K562 (cell line): Measurements from ENCODE around the gene BEST2. TPM values are rescaled to one million over a fixed set of nuclear protein-coding genes. Genes with fewer than 3 reads are reported as not detected.

Source experiments
- ATAC-seq: fragments of 200-7000 bp; cut with Tn5 transposase; 3 replicates; pipeline ENCODE4 v1.9.1; 2020; ENCODE audit warnings: moderate library complexity
- BruUV-seq: library from RNA; stranded (reverse); fragments of 400-500 nt; replicated peaks from 2 replicates; lab custom pipeline; 2021; lab: Mats Ljungman, UMichigan
- CTCF ChIA-PET: fragments of 300-600 bp; formaldehyde crosslinking; extraction: SDS; loops from one replicate; lab custom pipeline; 2021; ENCODE audit warnings: low intra/inter-chr PET ratio; lab: Yijun Ruan, JAX
- POLR2A ChIA-PET: fragments of 300-600, 350-650 bp; sonication (Branson Sonifier 250); formaldehyde crosslinking; extraction: SDS; loops from one replicate; lab custom pipeline; 2021; ENCODE audit warnings: antibody characterized with exemption, inconsistent platforms; lab: Yijun Ruan, JAX
- DNase-seq, 4 experiments: peaks; one replicate each; pipeline versions ENCODE4 v3.0.0 to v3.0.0-alpha.2; 2011 to 2018; ENCODE audit warnings: low spot score in 3 of 4, mixed read lengths in 3 of 4; ENCODE audit errors: extremely low read depth in 1 of 4
- FAIRE-seq: peaks from 2 replicates; lab custom pipeline; 2011; peaks lifted over from hg19 to GRCh38; lab: Jason Lieb, UNC
- H2AFZ ChIP-seq: 2 replicates; pipeline ENCODE4 v1.6.0; 2011; ENCODE audit warnings: low read depth, low read length, control low read depth, inconsistent platforms
- H3K27ac ChIP-seq: fragments of 200-600 bp; 3 replicates; pipeline ENCODE4 v1.8.0; 2011; ENCODE audit warnings: low read depth, mild to moderate bottlenecking, control low read depth, inconsistent platforms, low read length, moderate library complexity, mixed read lengths; ENCODE audit errors: extremely low read depth
- H3K27me3 ChIP-seq, 2 experiments: fragments of 300-600 bp in 1 of 2; 2 replicates in 1 of 2; 3 replicates in 1 of 2; pipeline versions ENCODE4 v1.6.0 to v1.8.0; 2011; ENCODE audit warnings: inconsistent platforms in 2 of 2, low read length in 2 of 2, mild to moderate bottlenecking in 1 of 2, mixed read lengths in 1 of 2, moderate library complexity in 1 of 2; ENCODE audit not compliant: control insufficient read depth in 2 of 2, insufficient read depth in 2 of 2
- H3K36me3 ChIP-seq: fragments of 300-600 bp; 3 replicates; pipeline ENCODE4 v1.8.0; 2011; ENCODE audit warnings: mild to moderate bottlenecking, low read length, inconsistent platforms; ENCODE audit not compliant: control insufficient read depth, insufficient read depth
- H3K4me1 ChIP-seq, 2 experiments: fragments of 200-600 bp in 1 of 2; replicated peaks in 1 of 2; 2 replicates in 1 of 2; 3 replicates in 1 of 2; pipeline versions ENCODE4 v1.5.1 to v1.8.0; 2011; ENCODE audit warnings: inconsistent platforms in 2 of 2, low read length in 2 of 2, mild to moderate bottlenecking in 1 of 2, mixed read lengths in 1 of 2, moderate library complexity in 1 of 2; ENCODE audit not compliant: control insufficient read depth in 2 of 2, insufficient read depth in 2 of 2
- H3K4me2 ChIP-seq: 2 replicates; pipeline ENCODE4 v1.6.1; 2011; ENCODE audit warnings: low read length, control low read depth, inconsistent platforms, mixed read lengths; ENCODE audit not compliant: insufficient read depth
- H3K4me3 ChIP-seq: fragments of 200-600 bp; sonication (generic), shearing (Covaris generic); 2 replicates; pipeline ENCODE4 v1.5.1; 2016; ENCODE audit warnings: control low read depth, inconsistent platforms
- H3K79me2 ChIP-seq: fragments of 200-600 bp; 3 replicates; pipeline ENCODE4 v1.8.0; 2011; ENCODE audit warnings: low read length, inconsistent platforms; ENCODE audit not compliant: control insufficient read depth, insufficient read depth
- H3K9ac ChIP-seq, 2 experiments: 2 replicates each; pipeline versions ENCODE4 v1.6.0 to v1.6.1; 2011; ENCODE audit warnings: low read depth in 2 of 2, low read length in 2 of 2, control low read depth in 1 of 2, inconsistent platforms in 1 of 2, mild to moderate bottlenecking in 1 of 2, mixed read lengths in 1 of 2; ENCODE audit not compliant: insufficient read depth in 1 of 2
- H3K9me1 ChIP-seq: one replicate; pipeline ENCODE4 v1.6.0; 2011; ENCODE audit warnings: inconsistent platforms, mild to moderate bottlenecking, low read length, moderate library complexity; ENCODE audit not compliant: control insufficient read depth, insufficient read depth
- H3K9me3 ChIP-seq: replicated peaks from 2 replicates; pipeline ENCODE4 v1.5.1; 2011; ENCODE audit warnings: low read depth, low read length, inconsistent platforms; ENCODE audit not compliant: control insufficient read depth, insufficient read depth
- H4K20me1 ChIP-seq: replicated peaks from 2 replicates; pipeline ENCODE4 v1.6.1; 2011; ENCODE audit warnings: low read length, inconsistent platforms, mixed read lengths; ENCODE audit not compliant: control insufficient read depth, insufficient read depth
- BHLHE40 ChIP-seq: IDR thresholded peaks from 2 replicates; pipeline ENCODE4 v1.6.1; 2011; ENCODE audit warnings: low read length, improper control_type of control experiment
- DIDO1 ChIP-seq: fragments of 450-650 bp; IDR thresholded peaks from 2 replicates; pipeline ENCODE4 v1.6.1; 2016; ENCODE audit warnings: low read depth, missing biosample characterization, missing genetic modification characterization
- HBP1 ChIP-seq: fragments of 450-650 bp; formaldehyde crosslinking; IDR thresholded peaks from 2 replicates; pipeline ENCODE4 v1.4.0; 2022; ENCODE audit warnings: missing genetic modification characterization
- MEF2D ChIP-seq: conservative IDR thresholded peaks from 2 replicates; pipeline ENCODE4 v1.6.1; 2016; ENCODE audit warnings: low read depth, missing genetic modification characterization, missing compliant biosample characterization
- NBN ChIP-seq: fragments of 450-650 bp; IDR thresholded peaks from 2 replicates; pipeline ENCODE4 v1.6.1; 2016; ENCODE audit warnings: low read depth, mild to moderate bottlenecking
- PREB ChIP-seq: sonication (generic); formaldehyde crosslinking; IDR thresholded peaks from 2 replicates; pipeline ENCODE4 v1.8.1; 2023; ENCODE audit warnings: mild to moderate bottlenecking, missing genetic modification reagents
- PURB ChIP-seq: sonication (generic); formaldehyde crosslinking; IDR thresholded peaks from 2 replicates; pipeline ENCODE4 v1.9.0; 2021; ENCODE audit warnings: low read depth, mild to moderate bottlenecking, missing genetic modification reagents
- RBBP5 ChIP-seq: fragments of 200-600 bp; sonication (generic); IDR thresholded peaks from 2 replicates; pipeline ENCODE4 v1.6.1; 2012; ENCODE audit warnings: borderline replicate concordance, mild to moderate bottlenecking, low read length, control low read depth, inconsistent platforms; ENCODE audit not compliant: insufficient read depth, poor library complexity, severe bottlenecking
- RBM34 ChIP-seq: fragments of 200-400 bp; formaldehyde crosslinking; IDR thresholded peaks from 2 replicates; pipeline ENCODE4 v1.6.1; 2018; ENCODE audit warnings: low read length, borderline replicate concordance; ENCODE audit not compliant: insufficient read depth
- SPI1 ChIP-seq: IDR thresholded peaks from 2 replicates; pipeline ENCODE4 v1.6.1; 2011; ENCODE audit warnings: low read depth, low read length, control low read depth, borderline replicate concordance
- ZBED1 ChIP-seq: IDR thresholded peaks from 2 replicates; pipeline ENCODE4 v1.6.1; 2014
- ZBTB1 ChIP-seq: sonication (generic); formaldehyde crosslinking; IDR thresholded peaks from 2 replicates; pipeline ENCODE4 v1.8.1; 2023; ENCODE audit warnings: missing genetic modification reagents, low read depth, mild to moderate bottlenecking, borderline replicate concordance
- ZBTB12 ChIP-seq: fragments of 250-450 bp; sonication (Bioruptor Pico); IDR thresholded peaks from 2 replicates; pipeline ENCODE4 v1.4.0; 2020
- ZNF197 ChIP-seq: fragments of 200-800 bp; sonication (Bioruptor generic); IDR thresholded peaks from 2 replicates; pipeline ENCODE4 v1.6.1; 2016; ENCODE audit warnings: low read depth, missing genetic modification characterization, missing compliant biosample characterization
- ZNF232 ChIP-seq: sonication (generic); formaldehyde crosslinking; IDR thresholded peaks from 2 replicates; pipeline ENCODE4 v1.8.0; 2022; ENCODE audit warnings: mild to moderate bottlenecking, missing genetic modification reagents
- ZNF408 ChIP-seq: fragments of 250-450 bp; sonication (Bioruptor Pico); IDR thresholded peaks from 2 replicates; pipeline ENCODE4 v1.4.0; 2020; ENCODE audit warnings: low read depth, mild to moderate bottlenecking, moderate library complexity
- ZZZ3 ChIP-seq: fragments of 450-650 bp; IDR thresholded peaks from 2 replicates; pipeline ENCODE4 v1.6.1; 2016; ENCODE audit warnings: antibody characterized with exemption, mild to moderate bottlenecking, moderate library complexity
- WGBS: fragments of 100-300 bp; shearing (Covaris generic); methylation state at CpG from one replicate; pipeline ENCODE4 v1.1.6; 2016; ENCODE audit warnings: low coverage, mixed read lengths; ENCODE audit not compliant: insufficient coverage; ENCODE audit errors: missing lambda C conversion rate; 5-methylcytosine and 5-hydroxymethylcytosine counted together
- in situ Hi-C: fragments of 300-500 bp; cut with MboI; formaldehyde crosslinking; loops from 4 replicates; pipeline ENCODE4 v1.15.0; 2018; ENCODE audit warnings: inconsistent platforms, mixed read lengths
- intact Hi-C: fragments of 100-400 bp; cut with micrococcal nuclease; formaldehyde crosslinking; loops from 2 replicates; pipeline ENCODE4 v1.14.2; 2022
- polyA plus RNA-seq, 8 experiments: library from polyadenylated mRNA; depleted of rRNA in 4 of 8; stranded (reverse) in 5 of 8; unstranded in 3 of 8; fragments of >200 nt; fragmentation: Nextera tagmentation in 2 of 8; fragmentation: Illumina TruSeq in 1 of 8; extraction: Ambion mirVana in 2 of 8; extraction: Trizol in 1 of 8; gene quantifications; 2 replicates each; pipeline versions ENCODE4 v1.2.1 to v1.2.3, GENCODE V29; 2011 to 2014; ENCODE audit warnings: inconsistent platforms in 1 of 8, missing spikeins in 1 of 8
- total RNA-seq, 7 experiments: library from RNA; depleted of rRNA in 6 of 7; stranded (reverse); fragments of >200 nt in 6 of 7; fragmentation: Illumina TruSeq in 2 of 7; extraction: Trizol in 2 of 7; gene quantifications; 2 replicates each; pipeline versions ENCODE4 v1.2.1 to v1.2.3, GENCODE V29; 2011 to 2021; ENCODE audit warnings: low replicate concordance in 1 of 7

Gene BEST2
- total and polyA plus RNA-seq, 9 of the 15 experiments (the other 6 are each of a cell fraction or from before 2014, with no cell fraction given), result not detected

GRCh38 chr19:12770922-12771321, 19.3 kb downstream of the BEST2 start:
- ATAC-seq (no peak), FAIRE-seq (no peak), DNase-seq (no peak)
- Histone ChIP-seq H3K4me1 (peaks cover 5 to 31% of the 10 kb centered on the region in 2 experiments; a peak in 4 of 5 replicates), H3K4me2 (no peak overlapping the region), H3K9me3 (no peaks in the 10 kb centered on the region), H3K9me1 (no peaks in the 10 kb centered on the region), H3K36me3 (no peaks in the 10 kb centered on the region), H3K27me3 (no peaks in the 10 kb centered on the region), H4K20me1 (no peaks in the 10 kb centered on the region), H2AFZ (no peak overlapping the region), H3K27ac (no peak overlapping the region), H3K79me2 (peaks cover 6% of the 10 kb centered on the region; the same call in 1 of the 3 replicates), H3K9ac (no peak overlapping the region), H3K4me3 (no peak overlapping the region)
- ChIA-PET CTCF (no interaction called here), POLR2A (no interaction called here)
- no peak for TF ChIP-seq ZNF408 (CRISPR knock-in tag)
- no peak for TF ChIP-seq NBN
- no peak for TF ChIP-seq ZBTB1 (CRISPR knock-in tag)
- TF ChIP-seq BHLHE40, result no peak
- no peak for TF ChIP-seq HBP1 (CRISPR knock-in tag)
- TF ChIP-seq PURB (CRISPR knock-in tag), result no peak
- TF ChIP-seq ZBTB12 (CRISPR knock-in tag), result no peak
- no peak for TF ChIP-seq ZBED1
- TF ChIP-seq SPI1, result no peak
- no peak for TF ChIP-seq ZNF232 (CRISPR knock-in tag)
- no peak for TF ChIP-seq RBBP5
- no peak for TF ChIP-seq ZZZ3
- TF ChIP-seq RBM34, result no peak
- no peak for TF ChIP-seq DIDO1
- TF ChIP-seq PREB (CRISPR knock-in tag), result no peak
- TF ChIP-seq MEF2D (tag), result no peak
- TF ChIP-seq ZNF197 (CRISPR knock-in tag), result no peak
- intact Hi-C loops (no loop called here), in situ Hi-C loops (no loop called here)
- WGBS, result 90% methylated on average over 7 of the region's 13 CpGs
- no TSS peak for BruUV-seq
